Fibroblast of villous mesenchyme (primary cell): ENCODE data around the gene GRAMD1B. TPM values are rescaled to one million over a fixed set of nuclear protein-coding genes. Genes with fewer than 3 reads are reported as not detected.

ENCODE experiments used
- DNase-seq: peaks from one replicate; pipeline ENCODE4 v3.0.0-alpha.2; 2010; ENCODE audit warnings: low read depth
- H3K4me3 ChIP-seq: 2 replicates; pipeline ENCODE4 v1.5.1; 2011; ENCODE audit warnings: low read depth, mild to moderate bottlenecking, low read length
- total RNA-seq: library from RNA; depleted of rRNA; stranded (reverse); fragments of >200 nt; gene quantifications from 2 replicates; pipeline ENCODE4 v1.2.3, GENCODE V29; 2012
- TF ChIP-seq, protein P1 (sequence below): IDR thresholded peaks from 2 replicates; pipeline ENCODE4 v1.5.1; 2012; ENCODE audit warnings: low read depth, mild to moderate bottlenecking, low read length; ENCODE audit not compliant: insufficient read depth

GRAMD1B gene
- total RNA-seq, 1 donor = 6.0 TPM

- TF ChIP-seq, protein P1, sequence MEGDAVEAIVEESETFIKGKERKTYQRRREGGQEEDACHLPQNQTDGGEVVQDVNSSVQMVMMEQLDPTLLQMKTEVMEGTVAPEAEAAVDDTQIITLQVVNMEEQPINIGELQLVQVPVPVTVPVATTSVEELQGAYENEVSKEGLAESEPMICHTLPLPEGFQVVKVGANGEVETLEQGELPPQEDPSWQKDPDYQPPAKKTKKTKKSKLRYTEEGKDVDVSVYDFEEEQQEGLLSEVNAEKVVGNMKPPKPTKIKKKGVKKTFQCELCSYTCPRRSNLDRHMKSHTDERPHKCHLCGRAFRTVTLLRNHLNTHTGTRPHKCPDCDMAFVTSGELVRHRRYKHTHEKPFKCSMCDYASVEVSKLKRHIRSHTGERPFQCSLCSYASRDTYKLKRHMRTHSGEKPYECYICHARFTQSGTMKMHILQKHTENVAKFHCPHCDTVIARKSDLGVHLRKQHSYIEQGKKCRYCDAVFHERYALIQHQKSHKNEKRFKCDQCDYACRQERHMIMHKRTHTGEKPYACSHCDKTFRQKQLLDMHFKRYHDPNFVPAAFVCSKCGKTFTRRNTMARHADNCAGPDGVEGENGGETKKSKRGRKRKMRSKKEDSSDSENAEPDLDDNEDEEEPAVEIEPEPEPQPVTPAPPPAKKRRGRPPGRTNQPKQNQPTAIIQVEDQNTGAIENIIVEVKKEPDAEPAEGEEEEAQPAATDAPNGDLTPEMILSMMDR = no peak
- no peak for DNase-seq
- H3K4me3 ChIP-seq = no peak overlapping the region
These were observed 200.1 kb downstream of the GRAMD1B start for GRCh38 chr11:123630126-123630608.

- TF ChIP-seq, protein P1 = no peak
- no peak for DNase-seq
- no peak overlapping the region for H3K4me3 ChIP-seq
These were observed 210.0 kb downstream of the GRAMD1B start for GRCh38 chr11:123640029-123640428.

- H3K4me3 ChIP-seq = no peak overlapping the region
- DNase-seq = peak; percentile 26
- TF ChIP-seq, protein P1 = peak; percentile 82
These were observed 210.8 kb downstream of the GRAMD1B start for GRCh38 chr11:123640677-123641494.

DNA sequence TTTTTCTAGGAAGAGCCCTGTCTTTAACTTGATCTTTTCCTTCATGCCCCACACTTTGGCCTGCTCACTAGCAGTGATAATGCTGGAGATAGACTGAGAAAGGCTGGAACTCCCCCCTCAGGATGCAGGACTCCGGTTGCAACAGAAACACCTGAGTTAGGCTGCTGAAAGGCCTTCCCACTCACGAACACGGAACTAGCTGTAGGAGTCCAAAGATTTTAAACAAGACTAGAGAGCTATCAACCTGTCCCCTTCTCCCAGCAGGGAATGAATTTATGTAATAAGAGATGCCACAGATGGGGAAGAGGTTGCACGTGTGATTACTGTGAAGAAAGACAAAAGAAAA, 211.4 kb downstream of the GRAMD1B start:
- TF ChIP-seq, protein P1 = no peak
- no peak overlapping the region for H3K4me3 ChIP-seq

DNA sequence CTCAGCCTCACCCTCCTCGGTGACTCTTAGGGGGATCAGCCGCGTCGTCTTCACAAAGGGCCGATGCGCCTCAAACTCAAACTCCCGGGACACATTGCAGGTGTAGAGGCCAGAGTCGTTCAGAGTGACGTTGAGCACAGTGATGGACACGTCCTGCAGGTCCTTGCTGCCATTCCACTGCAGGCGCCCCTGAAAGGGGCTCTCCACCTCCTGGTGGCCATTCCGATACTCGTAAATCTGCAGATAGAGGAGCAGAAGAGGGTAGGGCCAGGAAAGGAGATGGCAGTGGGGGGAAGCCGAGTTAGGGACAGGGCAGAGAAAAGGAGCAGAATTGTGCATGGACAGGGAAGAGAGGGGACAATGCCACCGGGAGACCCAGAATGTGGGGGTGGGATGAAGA, 212.4 kb downstream of the GRAMD1B start:
- H3K4me3 ChIP-seq = no peak overlapping the region
- no peak for DNase-seq
- TF ChIP-seq, protein P1 = no peak

More for the DNA sequence above, 211.4 kb downstream of the GRAMD1B start:
- no peak for DNase-seq

GRCh38 chr11:123645286-123645975, 215.4 kb downstream of the GRAMD1B start:
- no peak for DNase-seq
- H3K4me3 ChIP-seq = no peak overlapping the region
- TF ChIP-seq, protein P1 = no peak
